Testis (tissue), 3 donors: Measurements from ENCODE around the gene CCL19. TPM values are rescaled to one million over a fixed set of nuclear protein-coding genes. Genes with fewer than 3 reads are reported as not detected.

Source experiments
- DNase-seq: peaks from one replicate; pipeline ENCODE4 v3.0.0-alpha.2; 2019
- H3K27ac ChIP-seq, 2 donors: fragments of 200-600 bp; sonication (generic); one replicate each; pipeline ENCODE4 v1.5.1; 2019
- H3K27me3 ChIP-seq: fragments of 200-600 bp; sonication (generic); one replicate; pipeline ENCODE4 v1.5.1; 2019
- H3K36me3 ChIP-seq: fragments of 200-600 bp; sonication (generic); one replicate; pipeline ENCODE4 v1.5.1; 2017; ENCODE audit warnings: low read depth; ENCODE audit errors: missing control alignments
- H3K4me1 ChIP-seq: fragments of 200-600 bp; sonication (generic); one replicate; pipeline ENCODE4 v1.5.1; 2019
- H3K4me3 ChIP-seq, 2 donors: fragments of 200-600 bp; sonication (generic); one replicate each; pipeline ENCODE4 v1.5.1; 2017 to 2019
- H3K9me3 ChIP-seq: fragments of 200-600 bp; sonication (generic); one replicate; pipeline ENCODE4 v1.5.1; 2017
- POLR2A ChIP-seq: fragments of 450-650 bp; IDR thresholded peaks from one replicate; pipeline ENCODE4 v1.6.1; 2017; ENCODE audit warnings: antibody characterized with exemption, mild to moderate bottlenecking, moderate library complexity
- WGBS, 2 donors: methylation state at CpG; one replicate each; pipeline ENCODE4 v1.1.5; 2018; 5-methylcytosine and 5-hydroxymethylcytosine counted together
- intact Hi-C: fragments of 100-400 bp; cut with DNase I; formaldehyde crosslinking; loops from one replicate; pipeline ENCODE4 v1.15.1; 2023; ENCODE audit warnings: low total_unique reads
- polyA plus RNA-seq: library from polyadenylated mRNA; stranded (reverse); fragments of 350-450 nt; fragmentation: Illumina TruSeq; extraction: RNeasy Lipid Tissue Mini Kit (QIAGEN cat#74804); gene quantifications from one replicate; pipeline ENCODE4 v1.2.3, GENCODE V29; 2014; ENCODE audit warnings: low read depth, low replicate concordance; ENCODE audit not compliant: insufficient read depth
- total RNA-seq, 2 donors: library from RNA; depleted of rRNA; stranded (reverse); fragments of >200 nt; gene quantifications; one replicate each; pipeline ENCODE4 v1.2.3, GENCODE V29; 2016
- TF ChIP-seq, protein P1 (sequence below), 3 experiments: fragments of 450-650 bp in 2 of 3; fragments of 200-600 bp in 1 of 3; sonication (generic) in 1 of 3; IDR thresholded peaks; one replicate each; pipeline ENCODE4 v1.5.1; 2016 to 2019; ENCODE audit warnings: antibody characterized with exemption in 3 of 3, mild to moderate bottlenecking in 2 of 3, moderate library complexity in 1 of 3

CCL19 gene
- total and polyA plus RNA-seq, 3 donors from 2014 or later, result 15.5 TPM; not detected in 2

GRCh38 chr9:34716711-34717110, 25.6 kb upstream of the CCL19 start:
- TF ChIP-seq, protein P1, sequence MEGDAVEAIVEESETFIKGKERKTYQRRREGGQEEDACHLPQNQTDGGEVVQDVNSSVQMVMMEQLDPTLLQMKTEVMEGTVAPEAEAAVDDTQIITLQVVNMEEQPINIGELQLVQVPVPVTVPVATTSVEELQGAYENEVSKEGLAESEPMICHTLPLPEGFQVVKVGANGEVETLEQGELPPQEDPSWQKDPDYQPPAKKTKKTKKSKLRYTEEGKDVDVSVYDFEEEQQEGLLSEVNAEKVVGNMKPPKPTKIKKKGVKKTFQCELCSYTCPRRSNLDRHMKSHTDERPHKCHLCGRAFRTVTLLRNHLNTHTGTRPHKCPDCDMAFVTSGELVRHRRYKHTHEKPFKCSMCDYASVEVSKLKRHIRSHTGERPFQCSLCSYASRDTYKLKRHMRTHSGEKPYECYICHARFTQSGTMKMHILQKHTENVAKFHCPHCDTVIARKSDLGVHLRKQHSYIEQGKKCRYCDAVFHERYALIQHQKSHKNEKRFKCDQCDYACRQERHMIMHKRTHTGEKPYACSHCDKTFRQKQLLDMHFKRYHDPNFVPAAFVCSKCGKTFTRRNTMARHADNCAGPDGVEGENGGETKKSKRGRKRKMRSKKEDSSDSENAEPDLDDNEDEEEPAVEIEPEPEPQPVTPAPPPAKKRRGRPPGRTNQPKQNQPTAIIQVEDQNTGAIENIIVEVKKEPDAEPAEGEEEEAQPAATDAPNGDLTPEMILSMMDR (IDR thresholded peaks at IDR 0.05), result no peak
- no peak for TF ChIP-seq POLR2A
- no peak overlapping the region for H3K4me3 ChIP-seq
- intact Hi-C loops, result no loop called here
- H3K27ac ChIP-seq, result no peak overlapping the region
- peaks cover 5% of the 10 kb centered on the region for H3K4me1 ChIP-seq
- WGBS, 2 donors, result 92 to 93% methylated on average over 4 of the region's 4 CpGs
- H3K36me3 ChIP-seq, result no peaks in the 10 kb centered on the region
- H3K27me3 ChIP-seq, result no peaks in the 10 kb centered on the region
- DNase-seq, result no peak
- H3K9me3 ChIP-seq, result no peaks in the 10 kb centered on the region

GRCh38 chr9:34715639-34716215, 24.7 kb upstream of the CCL19 start:
- TF ChIP-seq, protein P1 (IDR thresholded peaks at IDR 0.05), result no peak
- no peak for TF ChIP-seq POLR2A
- H3K4me1 ChIP-seq, result peaks cover 5% of the 10 kb centered on the region
- 92 to 94% methylated on average over 7 of the region's 7 CpGs for WGBS, 2 donors
- H3K27ac ChIP-seq, result no peak overlapping the region
- H3K27me3 ChIP-seq, result no peaks in the 10 kb centered on the region
- no peak overlapping the region for H3K4me3 ChIP-seq
- intact Hi-C loops, result no loop called here
- no peaks in the 10 kb centered on the region for H3K36me3 ChIP-seq
- no peak for DNase-seq
- no peaks in the 10 kb centered on the region for H3K9me3 ChIP-seq

GRCh38 chr9:34714007-34714406, 22.9 kb upstream of the CCL19 start:
- Histone ChIP-seq H3K27me3 (no peaks in the 10 kb centered on the region), H3K36me3 (no peaks in the 10 kb centered on the region), H3K4me1 (peaks cover 10% of the 10 kb centered on the region), H3K27ac (no peak overlapping the region), H3K9me3 (no peaks in the 10 kb centered on the region), H3K4me3 (no peak overlapping the region)
- TF ChIP-seq, protein P1 (IDR thresholded peaks at IDR 0.05), result no peak
- no peak for TF ChIP-seq POLR2A
- DNase-seq, result no peak
- intact Hi-C loops, result no loop called here

GRCh38 chr9:34712140-34712539, 21.1 kb upstream of the CCL19 start:
- peaks cover 5% of the 10 kb centered on the region for H3K4me1 ChIP-seq
- TF ChIP-seq, protein P1 (IDR thresholded peaks at IDR 0.05), result no peak
- TF ChIP-seq POLR2A, result no peak
- DNase-seq, result no peak
- no peak overlapping the region for H3K4me3 ChIP-seq
- no peaks in the 10 kb centered on the region for H3K9me3 ChIP-seq
- no peaks in the 10 kb centered on the region for H3K36me3 ChIP-seq
- intact Hi-C loops, result no loop called here
- WGBS, 2 donors, result 89 to 90% methylated on average over 1 of the region's 1 CpG
- no peaks in the 10 kb centered on the region for H3K27me3 ChIP-seq
- H3K27ac ChIP-seq, result no peak overlapping the region

DNA sequence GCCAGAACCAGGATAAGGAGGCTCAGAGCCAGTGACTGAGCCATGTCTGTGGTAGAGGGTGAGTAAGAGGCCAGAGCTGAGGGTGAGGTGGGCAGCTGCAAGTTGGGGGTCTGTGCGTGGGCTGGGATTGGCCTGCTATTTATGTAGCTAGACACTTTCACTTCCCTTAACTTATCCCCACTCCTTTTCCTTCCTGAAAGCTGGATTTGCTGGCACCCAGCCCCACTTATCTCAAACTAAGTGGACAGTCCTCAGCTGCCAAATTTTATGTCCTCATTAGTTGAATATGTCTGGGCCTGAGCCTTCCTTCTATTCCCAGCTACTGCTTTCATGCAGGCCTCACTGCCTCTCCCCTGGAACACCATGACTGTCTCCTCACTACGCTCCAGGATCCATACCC, 18.9 kb upstream of the CCL19 start, which contains the start of gene CCL21:
CCL21 (minus strand) TSS at position 114 of the 400 bp plus-strand sequence; CDS start at position 44, 70 bp downstream.
- Histone ChIP-seq H3K27me3 (no peaks in the 10 kb centered on the region), H3K9me3 (no peaks in the 10 kb centered on the region), H3K27ac (no peak within 1 kb of the TSS), H3K36me3 (no peaks in the 10 kb centered on the region), H3K4me3 (no peak within 1 kb of the TSS), H3K4me1 (peaks cover 5% of the 10 kb centered on the region)
- TF ChIP-seq, protein P1 (IDR thresholded peaks at IDR 0.05), result no peak
- no peak for TF ChIP-seq POLR2A
- DNase-seq, result peak; percentile 71
- intact Hi-C loops, result no loop called here
- 53 to 55% methylated on average over 2 of the region's 2 CpGs for WGBS, 2 donors
